K562 (cell line): Measurements from ENCODE around the gene ZNF408. TPM values are rescaled to one million over a fixed set of nuclear protein-coding genes. Genes with fewer than 3 reads are reported as not detected.
A peak's percentile ranks its signal among the peaks of the same experiment; 100 is the strongest.

Experiments used
- ATAC-seq: fragments of 200-7000 bp; cut with Tn5 transposase; 3 replicates; pipeline ENCODE4 v1.9.1; 2020; ENCODE audit warnings: moderate library complexity
- BruUV-seq: library from RNA; stranded (reverse); fragments of 400-500 nt; replicated peaks from 2 replicates; lab custom pipeline; 2021; lab: Mats Ljungman, UMichigan
- CTCF ChIA-PET: fragments of 300-600 bp; formaldehyde crosslinking; extraction: SDS; loops from one replicate; lab custom pipeline; 2021; ENCODE audit warnings: low intra/inter-chr PET ratio; lab: Yijun Ruan, JAX
- POLR2A ChIA-PET: fragments of 300-600, 350-650 bp; sonication (Branson Sonifier 250); formaldehyde crosslinking; extraction: SDS; loops from one replicate; lab custom pipeline; 2021; ENCODE audit warnings: antibody characterized with exemption, inconsistent platforms; lab: Yijun Ruan, JAX
- DNase-seq, 4 experiments: peaks; one replicate each; pipeline versions ENCODE4 v3.0.0 to v3.0.0-alpha.2; 2011 to 2018; ENCODE audit warnings: low spot score in 3 of 4, mixed read lengths in 3 of 4; ENCODE audit errors: extremely low read depth in 1 of 4
- FAIRE-seq: peaks from 2 replicates; lab custom pipeline; 2011; peaks lifted over from hg19 to GRCh38; lab: Jason Lieb, UNC
- H2AFZ ChIP-seq: 2 replicates; pipeline ENCODE4 v1.6.0; 2011; ENCODE audit warnings: low read depth, low read length, control low read depth, inconsistent platforms
- H3K27ac ChIP-seq: fragments of 200-600 bp; 3 replicates; pipeline ENCODE4 v1.8.0; 2011; ENCODE audit warnings: low read depth, mild to moderate bottlenecking, control low read depth, inconsistent platforms, low read length, moderate library complexity, mixed read lengths; ENCODE audit errors: extremely low read depth
- H3K27me3 ChIP-seq, 2 experiments: fragments of 300-600 bp in 1 of 2; 2 replicates in 1 of 2; 3 replicates in 1 of 2; pipeline versions ENCODE4 v1.6.0 to v1.8.0; 2011; ENCODE audit warnings: inconsistent platforms in 2 of 2, low read length in 2 of 2, mild to moderate bottlenecking in 1 of 2, mixed read lengths in 1 of 2, moderate library complexity in 1 of 2; ENCODE audit not compliant: control insufficient read depth in 2 of 2, insufficient read depth in 2 of 2
- H3K36me3 ChIP-seq: fragments of 300-600 bp; 3 replicates; pipeline ENCODE4 v1.8.0; 2011; ENCODE audit warnings: mild to moderate bottlenecking, low read length, inconsistent platforms; ENCODE audit not compliant: control insufficient read depth, insufficient read depth
- H3K4me1 ChIP-seq, 2 experiments: fragments of 200-600 bp in 1 of 2; replicated peaks in 1 of 2; 2 replicates in 1 of 2; 3 replicates in 1 of 2; pipeline versions ENCODE4 v1.5.1 to v1.8.0; 2011; ENCODE audit warnings: inconsistent platforms in 2 of 2, low read length in 2 of 2, mild to moderate bottlenecking in 1 of 2, mixed read lengths in 1 of 2, moderate library complexity in 1 of 2; ENCODE audit not compliant: control insufficient read depth in 2 of 2, insufficient read depth in 2 of 2
- H3K4me2 ChIP-seq: 2 replicates; pipeline ENCODE4 v1.6.1; 2011; ENCODE audit warnings: low read length, control low read depth, inconsistent platforms, mixed read lengths; ENCODE audit not compliant: insufficient read depth
- H3K4me3 ChIP-seq: fragments of 200-600 bp; sonication (generic), shearing (Covaris generic); 2 replicates; pipeline ENCODE4 v1.5.1; 2016; ENCODE audit warnings: control low read depth, inconsistent platforms
- H3K79me2 ChIP-seq: fragments of 200-600 bp; 3 replicates; pipeline ENCODE4 v1.8.0; 2011; ENCODE audit warnings: low read length, inconsistent platforms; ENCODE audit not compliant: control insufficient read depth, insufficient read depth
- H3K9ac ChIP-seq, 2 experiments: 2 replicates each; pipeline versions ENCODE4 v1.6.0 to v1.6.1; 2011; ENCODE audit warnings: low read depth in 2 of 2, low read length in 2 of 2, control low read depth in 1 of 2, inconsistent platforms in 1 of 2, mild to moderate bottlenecking in 1 of 2, mixed read lengths in 1 of 2; ENCODE audit not compliant: insufficient read depth in 1 of 2
- H3K9me1 ChIP-seq: one replicate; pipeline ENCODE4 v1.6.0; 2011; ENCODE audit warnings: inconsistent platforms, mild to moderate bottlenecking, low read length, moderate library complexity; ENCODE audit not compliant: control insufficient read depth, insufficient read depth
- H3K9me3 ChIP-seq: replicated peaks from 2 replicates; pipeline ENCODE4 v1.5.1; 2011; ENCODE audit warnings: low read depth, low read length, inconsistent platforms; ENCODE audit not compliant: control insufficient read depth, insufficient read depth
- H4K20me1 ChIP-seq: replicated peaks from 2 replicates; pipeline ENCODE4 v1.6.1; 2011; ENCODE audit warnings: low read length, inconsistent platforms, mixed read lengths; ENCODE audit not compliant: control insufficient read depth, insufficient read depth
- ARHGAP35 ChIP-seq: fragments of 450-650 bp; IDR thresholded peaks from 2 replicates; pipeline ENCODE4 v1.6.1; 2018; ENCODE audit not compliant: partially characterized antibody
- ATF2 ChIP-seq: sonication (generic); formaldehyde crosslinking; IDR thresholded peaks from 2 replicates; pipeline ENCODE4 v1.8.1; 2022; ENCODE audit warnings: missing genetic modification reagents
- CBX1 ChIP-seq: sonication (generic); IDR thresholded peaks from 2 replicates; pipeline ENCODE4 v1.6.1; 2016; ENCODE audit warnings: antibody characterized with exemption, low read depth, mild to moderate bottlenecking
- CREB3 ChIP-seq: fragments of 450-650 bp; conservative IDR thresholded peaks from 2 replicates; pipeline ENCODE4 v1.6.1; 2016; ENCODE audit warnings: missing genetic modification characterization, low read depth, mild to moderate bottlenecking, missing compliant biosample characterization, moderate library complexity
- GTF2F1 ChIP-seq: IDR thresholded peaks from 2 replicates; pipeline ENCODE4 v1.6.1; 2011; ENCODE audit warnings: low read depth, low read length, improper control_type of control experiment
- HDAC3 ChIP-seq: fragments of 450-650 bp; IDR thresholded peaks from 2 replicates; pipeline ENCODE4 v1.6.1; 2018; ENCODE audit warnings: borderline replicate concordance, mild to moderate bottlenecking, moderate library complexity; ENCODE audit not compliant: partially characterized antibody
- MAX ChIP-seq: sonication (generic); formaldehyde crosslinking; IDR thresholded peaks from 2 replicates; pipeline ENCODE4 v1.9.0; 2022; ENCODE audit warnings: mild to moderate bottlenecking, missing genetic modification reagents
- NFIX ChIP-seq: fragments of 250-450 bp; sonication (Bioruptor Pico); IDR thresholded peaks from 2 replicates; pipeline ENCODE4 v1.4.0; 2020; ENCODE audit warnings: low read depth, mild to moderate bottlenecking, moderate library complexity
- RBM14 ChIP-seq: fragments of 200-400 bp; formaldehyde crosslinking; IDR thresholded peaks from 2 replicates; pipeline ENCODE4 v1.6.1; 2018; ENCODE audit warnings: low read depth, mild to moderate bottlenecking, low read length, moderate library complexity, borderline replicate concordance; ENCODE audit not compliant: insufficient read depth
- RFX1 ChIP-seq: fragments of 450-650 bp; IDR thresholded peaks from 2 replicates; pipeline ENCODE4 v1.6.1; 2016; ENCODE audit warnings: mild to moderate bottlenecking, moderate library complexity
- SREBF1 ChIP-seq: fragments of 150-350 bp; IDR thresholded peaks from 2 replicates; pipeline ENCODE4 v1.6.1; 2014; ENCODE audit warnings: antibody characterized with exemption, low read depth, low read length, borderline replicate concordance
- whole genome bisulfite sequencing: fragments of 100-300 bp; shearing (Covaris generic); methylation state at CpG from one replicate; pipeline ENCODE4 v1.1.6; 2016; ENCODE audit warnings: low coverage, mixed read lengths; ENCODE audit not compliant: insufficient coverage; ENCODE audit errors: missing lambda C conversion rate; 5-methylcytosine and 5-hydroxymethylcytosine counted together
- in situ Hi-C: fragments of 300-500 bp; cut with MboI; formaldehyde crosslinking; loops from 4 replicates; pipeline ENCODE4 v1.15.0; 2018; ENCODE audit warnings: inconsistent platforms, mixed read lengths
- intact Hi-C: fragments of 100-400 bp; cut with micrococcal nuclease; formaldehyde crosslinking; loops from 2 replicates; pipeline ENCODE4 v1.14.2; 2022
- polyA plus RNA-seq, 8 experiments: library from polyadenylated mRNA; depleted of rRNA in 4 of 8; stranded (reverse) in 5 of 8; unstranded in 3 of 8; fragments of >200 nt; fragmentation: Nextera tagmentation in 2 of 8; fragmentation: Illumina TruSeq in 1 of 8; extraction: Ambion mirVana in 2 of 8; extraction: Trizol in 1 of 8; gene quantifications; 2 replicates each; pipeline versions ENCODE4 v1.2.1 to v1.2.3, GENCODE V29; 2011 to 2014; ENCODE audit warnings: inconsistent platforms in 1 of 8, missing spikeins in 1 of 8
- total RNA-seq, 7 experiments: library from RNA; depleted of rRNA in 6 of 7; stranded (reverse); fragments of >200 nt in 6 of 7; fragmentation: Illumina TruSeq in 2 of 7; extraction: Trizol in 2 of 7; gene quantifications; 2 replicates each; pipeline versions ENCODE4 v1.2.1 to v1.2.3, GENCODE V29; 2011 to 2021; ENCODE audit warnings: low replicate concordance in 1 of 7
- TF ChIP-seq, protein P1 (sequence below): sonication (generic); formaldehyde crosslinking; IDR thresholded peaks from 2 replicates; pipeline ENCODE4 v1.8.0; 2022; ENCODE audit warnings: mild to moderate bottlenecking, missing genetic modification reagents

The ZNF408 gene
- total and polyA plus RNA-seq, 9 of the 15 experiments (the other 6 are each of a cell fraction or from before 2014, with no cell fraction given), result 0.15 to 18.4 (median 7.4) TPM

DNA sequence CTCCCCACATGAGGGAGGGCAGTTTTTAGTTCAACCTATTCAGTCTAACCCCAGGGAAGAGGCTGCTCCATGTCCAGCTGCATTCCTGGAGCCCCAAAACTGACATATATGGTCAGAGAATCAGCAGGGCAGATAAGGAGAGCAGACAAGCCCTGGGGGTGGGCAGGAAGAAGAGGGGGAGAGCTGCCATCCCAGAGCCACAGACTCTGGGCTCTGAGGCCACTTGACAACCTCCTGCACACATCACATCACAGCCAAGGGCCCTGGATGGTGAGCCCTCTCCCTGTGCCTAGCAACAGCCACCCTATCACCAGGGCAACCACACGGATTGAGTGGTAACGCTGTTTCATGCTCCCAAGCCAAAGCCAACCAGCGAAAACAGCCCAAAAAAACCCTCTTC lies 3.5 kb upstream of the ZNF408 start:
- Histone ChIP-seq H3K4me2 (no peak overlapping the region), H3K4me1 (peaks cover 24 to 37% of the 10 kb centered on the region in 2 experiments), H3K4me3 (no peak overlapping the region), H3K9ac (peak overlapping the region in 1 of 2 experiments; percentile 80; a peak in 2 of 4 replicates), H3K79me2 (peaks cover 38% of the 10 kb centered on the region), H2AFZ (no peak overlapping the region), H3K9me1 (no peaks in the 10 kb centered on the region), H3K9me3 (no peaks in the 10 kb centered on the region), H3K36me3 (peaks cover 34% of the 10 kb centered on the region), H3K27ac (no peak overlapping the region), H4K20me1 (no peaks in the 10 kb centered on the region), H3K27me3 (no peaks in the 10 kb centered on the region)
- POLR2A ChIA-PET, result interaction anchor here (0.6 to 1.8 kb wide), 4 partner anchors 12 to 1024 kb away, joined by 3 to 4 read pairs (median 4); no protein-coding TSS in a partner anchor
- no peak for TF ChIP-seq ARHGAP35
- peak; percentile 71 for TF ChIP-seq RFX1
- no peak for TF ChIP-seq RBM14
- WGBS, result 27% methylated on average over 3 of the region's 3 CpGs
- DNase-seq (no peak), FAIRE-seq (no peak), ATAC-seq (no peak)
- in situ Hi-C loops (no loop called here), intact Hi-C loops (no loop called here)
- no TSS peak for BruUV-seq
- CTCF ChIA-PET, result no interaction called here

DNA sequence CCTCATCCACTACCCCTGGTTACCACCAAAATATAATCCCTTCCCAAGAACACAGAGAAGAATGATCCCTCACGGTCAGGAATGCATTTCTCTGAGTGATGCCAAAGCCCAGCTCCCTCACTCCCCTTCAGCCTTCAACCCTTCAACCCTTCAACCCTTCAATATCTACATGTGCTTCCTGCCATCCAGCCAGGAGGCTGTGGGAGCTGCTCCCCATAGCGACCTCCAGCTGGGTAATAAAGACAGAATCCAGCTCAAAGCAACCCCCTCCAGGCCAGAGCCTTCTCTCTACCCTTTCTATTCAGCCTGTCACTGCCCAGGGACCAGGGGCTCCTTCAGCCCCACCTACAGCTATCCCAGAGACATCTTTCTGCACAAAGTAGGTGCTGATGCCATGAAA lies 3.1 kb upstream of the ZNF408 start:
- Histone ChIP-seq H4K20me1 (no peaks in the 10 kb centered on the region), H3K27me3 (no peaks in the 10 kb centered on the region), H3K9me1 (no peaks in the 10 kb centered on the region), H2AFZ (no peak overlapping the region), H3K36me3 (peaks cover 38% of the 10 kb centered on the region), H3K4me2 (no peak overlapping the region), H3K9me3 (no peaks in the 10 kb centered on the region), H3K27ac (no peak overlapping the region), H3K4me1 (peaks cover 24 to 37% of the 10 kb centered on the region in 2 experiments), H3K9ac (peak overlapping the region in 1 of 2 experiments; percentile 80; a peak in 1 of 4 replicates), H3K79me2 (peaks cover 42% of the 10 kb centered on the region), H3K4me3 (no peak overlapping the region)
- 39% methylated on average over 2 of the region's 2 CpGs for WGBS
- no peak for ATAC-seq
- no peak for DNase-seq
- ChIA-PET POLR2A (interaction anchor here (0.8 to 1.8 kb wide), 3 partner anchors 11 to 111 kb away, joined by 3 to 4 read pairs (median 4); no protein-coding TSS in a partner anchor), CTCF (no interaction called here)
- no peak for FAIRE-seq
- BruUV-seq, result no TSS peak
- intact Hi-C loops (no loop called here), in situ Hi-C loops (no loop called here)
- no peak for TF ChIP-seq ATF2 (CRISPR knock-in tag)
- no peak for TF ChIP-seq NFIX (CRISPR knock-in tag)
- TF ChIP-seq MAX (CRISPR knock-in tag), result no peak
- no peak for TF ChIP-seq HDAC3
- TF ChIP-seq CBX1, result no peak
- TF ChIP-seq SREBF1, result no peak
- TF ChIP-seq, protein P1, sequence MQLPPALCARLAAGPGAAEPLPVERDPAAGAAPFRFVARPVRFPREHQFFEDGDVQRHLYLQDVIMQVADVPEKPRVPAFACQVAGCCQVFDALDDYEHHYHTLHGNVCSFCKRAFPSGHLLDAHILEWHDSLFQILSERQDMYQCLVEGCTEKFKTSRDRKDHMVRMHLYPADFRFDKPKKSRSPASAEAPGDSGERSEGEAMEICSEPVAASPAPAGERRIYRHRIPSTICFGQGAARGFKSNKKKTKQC (CRISPR knock-in tag), result no peak
- no peak for TF ChIP-seq CREB3 (tag)
- no peak for TF ChIP-seq GTF2F1
